DMS79 (cell line): Measurements from ENCODE around the gene IFNL1.
"Not testable (repeated sequence)": the region's sequence is repeated elsewhere in the genome, so short reads cannot be mapped to it uniquely, and the experiment has no call there.

Experiments
- DNase-seq: peaks from one replicate; lab custom pipeline; 2025; lab: John Stamatoyannopoulos, UW

IFNL1 gene

DNA sequence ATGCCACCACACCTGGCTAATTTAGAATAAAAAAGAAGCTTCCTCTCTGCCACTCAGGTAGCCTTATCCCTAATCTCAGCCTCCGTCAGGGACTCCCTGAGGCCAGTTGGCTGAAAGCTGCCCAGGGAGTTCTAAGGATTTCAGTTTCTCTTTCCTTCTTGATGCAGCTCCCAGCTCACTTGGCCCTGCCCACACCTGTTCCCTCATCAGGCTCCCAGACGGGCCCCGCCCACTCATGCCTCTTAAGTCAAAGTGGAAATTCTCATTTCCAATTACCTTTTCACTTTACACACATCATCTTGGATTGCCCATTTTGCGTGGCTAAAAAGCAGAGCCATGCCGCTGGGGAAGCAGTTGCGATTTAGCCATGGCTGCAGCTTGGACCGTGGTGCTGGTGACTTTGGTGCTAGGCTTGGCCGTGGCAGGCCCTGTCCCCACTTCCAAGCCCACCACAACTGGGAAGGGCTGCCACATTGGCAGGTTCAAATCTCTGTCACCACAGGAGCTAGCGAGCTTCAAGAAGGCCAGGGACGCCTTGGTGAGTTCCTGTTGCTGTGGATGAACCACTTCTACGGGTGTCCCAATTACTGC lies at the start of gene IFNL1:
TSS of gene IFNL1 (plus strand) at position 353 of the 591 bp plus-strand sequence. CDS start at position 368, 15 bp downstream.
- no peak for DNase-seq

DNA sequence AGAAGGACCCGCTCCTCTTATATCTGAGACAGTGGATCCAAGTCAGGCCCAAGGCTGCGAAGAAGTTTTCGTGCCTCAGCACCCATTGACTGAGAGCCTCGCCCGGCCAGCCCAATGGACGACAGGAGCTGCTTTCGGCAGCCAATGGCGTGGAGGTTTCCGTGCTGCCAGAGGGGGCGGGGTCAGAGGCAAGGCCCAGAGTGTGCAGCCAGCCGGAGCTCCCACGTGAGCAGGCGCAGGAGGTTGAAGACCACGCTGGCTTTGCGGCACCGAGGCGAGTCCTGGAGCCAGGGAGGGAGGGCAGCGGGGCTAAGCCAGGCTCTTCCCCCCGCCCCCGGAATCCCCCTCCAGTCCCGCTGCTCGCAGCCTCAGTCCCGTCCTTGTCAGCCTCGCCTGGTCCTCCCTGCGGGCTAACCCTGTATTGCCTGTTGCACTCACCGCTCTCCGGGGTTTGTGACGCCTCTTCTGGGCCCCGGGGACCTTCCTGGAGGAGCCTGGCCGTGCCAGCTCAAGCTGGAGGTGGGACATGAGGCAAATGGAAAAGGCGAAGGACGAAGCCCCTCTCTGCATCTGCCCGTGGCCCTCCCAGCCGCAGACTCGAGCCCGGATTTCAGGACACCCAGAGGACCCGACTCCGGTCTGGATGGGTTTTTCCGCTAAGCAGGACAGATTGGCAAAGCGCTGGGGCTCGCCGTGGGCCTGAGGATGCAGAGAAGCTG lies 49.1 kb upstream of the IFNL1 start:
- DNase-seq: no peak

DNA sequence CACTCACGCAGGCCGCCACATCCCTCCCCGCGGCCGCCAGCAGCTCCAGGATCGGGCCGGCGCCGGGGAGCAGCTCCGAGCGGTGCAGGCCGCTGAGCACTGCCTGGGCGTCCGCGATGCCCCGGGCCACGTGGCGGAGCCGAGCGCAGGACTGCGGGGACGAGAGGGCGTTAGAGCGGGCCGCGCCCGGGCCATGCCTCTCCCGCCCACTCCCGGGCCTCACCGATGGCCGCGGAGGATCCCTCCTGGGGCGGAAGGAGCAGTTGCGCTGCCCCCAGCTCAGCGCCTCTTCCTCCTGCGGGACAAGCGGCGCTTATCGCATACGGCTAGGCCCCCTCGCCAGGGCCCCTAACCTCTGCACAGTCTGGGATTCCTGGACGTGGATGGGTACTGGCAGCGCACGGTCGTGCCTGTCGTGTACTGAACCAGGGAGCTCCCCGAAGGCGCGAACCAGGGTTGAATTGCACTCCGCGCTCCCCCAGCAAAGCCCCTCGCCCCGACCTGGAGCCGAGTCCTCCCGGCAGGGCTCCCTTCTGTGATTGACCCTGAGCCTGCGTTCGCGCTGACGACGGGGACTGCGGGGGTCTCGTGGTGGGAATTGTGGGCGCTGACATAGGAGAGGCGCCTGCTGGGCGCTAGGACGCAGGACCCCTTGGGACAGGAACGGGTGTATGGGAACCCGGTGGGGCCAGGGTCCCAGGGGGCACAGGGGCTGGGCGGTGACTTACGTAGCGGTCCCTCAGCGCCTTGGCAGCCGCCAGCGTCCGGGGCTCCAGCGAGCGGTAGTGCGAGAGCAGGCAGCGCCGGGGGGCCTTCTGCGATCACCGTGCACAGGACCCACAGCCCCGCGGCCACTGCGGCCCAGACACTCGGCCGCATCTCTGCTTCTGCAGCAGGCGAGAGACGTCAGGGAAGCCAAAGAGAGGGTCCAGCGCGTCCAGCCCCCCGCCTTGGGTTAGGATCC lies 48.2 kb upstream of the IFNL1 start:
- no peak for DNase-seq

DNA sequence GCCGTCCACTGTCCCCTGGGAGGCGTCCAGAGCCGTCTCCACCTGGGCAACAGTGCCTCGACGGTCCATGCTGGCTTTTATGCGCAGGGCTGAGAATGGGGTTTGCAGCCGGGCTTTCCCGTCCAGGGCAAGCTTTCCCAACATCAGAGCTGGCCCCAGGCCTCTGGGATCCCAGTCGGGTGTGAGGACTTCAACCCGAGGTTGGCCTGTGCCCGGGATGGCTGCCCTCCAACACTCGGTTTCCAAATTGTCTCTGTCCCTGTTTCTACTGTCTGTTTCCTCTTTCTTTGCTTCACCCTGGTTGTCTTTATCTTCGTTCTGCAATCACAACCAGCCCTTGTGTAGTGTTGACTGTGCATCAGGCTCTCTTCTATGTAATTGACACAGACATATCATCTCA lies 47.4 kb upstream of the IFNL1 start, which contains the start of gene IFNL4:
TSS of gene IFNL4 (minus strand) at position 51 of the 400 bp plus-strand sequence.
- no peak for DNase-seq

DNA sequence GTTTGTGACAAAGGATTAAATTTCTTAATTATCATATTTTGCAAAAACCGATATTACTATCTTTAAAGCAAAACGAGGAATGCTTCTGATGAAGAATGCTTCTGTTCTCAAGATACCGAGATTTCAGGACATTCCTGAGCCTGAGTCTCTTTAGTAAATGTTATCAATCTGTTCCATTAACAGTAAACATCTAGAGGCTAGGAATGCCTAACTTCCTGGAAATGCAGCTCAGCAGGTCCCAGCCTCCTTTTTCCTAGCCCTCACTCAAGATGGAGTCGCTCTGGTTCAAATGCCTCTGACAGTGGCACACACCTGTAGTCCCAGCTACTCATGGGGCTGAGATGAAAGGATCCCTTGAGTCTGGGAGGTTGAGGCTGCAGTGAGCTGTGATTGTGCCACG lies 45.1 kb upstream of the IFNL1 start:
- no peak for DNase-seq

DNA sequence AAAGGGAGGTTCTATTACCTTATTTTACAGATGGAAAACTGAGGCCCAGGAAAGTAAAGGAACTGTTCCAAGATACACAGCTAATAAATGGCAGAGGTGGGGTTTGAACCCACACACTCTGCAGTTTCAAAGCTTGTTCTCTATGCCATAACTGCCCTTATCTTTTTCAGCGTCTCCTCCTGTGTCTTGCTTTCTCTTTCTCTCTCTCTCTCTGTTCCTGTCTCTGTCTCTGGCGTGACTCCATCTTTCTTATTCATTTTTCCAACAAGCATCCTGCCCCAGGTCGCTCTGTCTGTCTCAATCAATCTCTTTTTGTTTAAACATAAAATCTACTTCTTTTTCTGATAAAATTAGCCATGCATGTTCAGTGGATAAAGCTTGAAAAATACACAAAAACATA lies 44.4 kb upstream of the IFNL1 start:
- DNase-seq: no peak

DNA sequence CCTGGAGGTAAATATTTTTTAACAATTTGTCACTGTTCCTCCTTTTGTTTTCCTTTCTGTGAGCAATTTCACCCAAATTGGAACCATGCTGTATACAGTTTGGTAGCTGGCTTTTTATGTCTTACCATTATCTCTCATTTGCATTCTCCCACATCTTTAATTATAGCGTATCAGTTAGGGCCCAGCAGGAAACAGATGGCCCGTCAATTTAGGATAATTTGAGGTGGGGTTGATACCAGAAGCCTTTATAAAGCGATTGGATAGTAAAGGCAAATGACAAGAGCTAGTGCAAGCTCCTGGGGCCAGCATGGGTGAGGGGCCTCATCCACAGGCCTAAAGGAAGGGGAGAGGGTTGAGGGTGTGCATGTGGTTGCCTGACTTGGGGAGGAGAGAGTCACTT lies 43.7 kb upstream of the IFNL1 start:
- no peak for DNase-seq

DNA sequence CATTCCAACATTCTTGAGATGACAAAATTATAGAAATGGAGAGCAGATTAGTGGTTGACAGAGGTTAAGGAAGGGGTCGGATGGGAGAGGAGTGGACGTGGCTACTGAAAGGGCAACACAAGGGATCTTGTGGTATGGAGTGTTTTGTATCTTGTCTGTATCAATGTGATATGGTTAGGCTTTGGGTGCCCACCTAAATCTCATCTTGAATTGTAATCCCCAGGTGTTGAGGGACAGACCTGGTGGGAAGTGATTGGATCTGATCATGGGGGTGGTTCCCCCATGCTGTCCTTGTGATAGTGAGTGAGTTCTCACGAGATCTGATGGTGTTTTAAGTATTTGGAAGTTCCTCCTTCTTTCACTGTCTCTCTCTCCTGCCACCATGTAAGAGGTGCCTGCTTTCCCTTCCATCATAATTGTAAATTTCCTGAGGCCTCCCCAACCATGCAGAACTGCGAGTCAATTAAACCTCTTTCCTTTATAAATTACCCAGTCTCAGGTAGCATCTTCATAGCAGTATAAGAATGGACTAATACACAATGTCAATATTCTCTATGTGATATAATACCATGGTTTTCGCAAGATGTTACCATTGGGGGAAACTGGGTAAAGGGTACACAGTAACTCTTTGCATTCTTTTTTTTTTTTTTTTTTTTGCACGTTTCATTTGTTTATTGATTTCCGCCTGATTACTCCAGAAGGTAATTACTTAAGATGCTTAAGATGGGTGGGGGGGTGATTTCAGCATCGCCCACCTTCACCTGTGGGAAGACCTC lies 42.6 kb upstream of the IFNL1 start:
- no peak for DNase-seq

DNA sequence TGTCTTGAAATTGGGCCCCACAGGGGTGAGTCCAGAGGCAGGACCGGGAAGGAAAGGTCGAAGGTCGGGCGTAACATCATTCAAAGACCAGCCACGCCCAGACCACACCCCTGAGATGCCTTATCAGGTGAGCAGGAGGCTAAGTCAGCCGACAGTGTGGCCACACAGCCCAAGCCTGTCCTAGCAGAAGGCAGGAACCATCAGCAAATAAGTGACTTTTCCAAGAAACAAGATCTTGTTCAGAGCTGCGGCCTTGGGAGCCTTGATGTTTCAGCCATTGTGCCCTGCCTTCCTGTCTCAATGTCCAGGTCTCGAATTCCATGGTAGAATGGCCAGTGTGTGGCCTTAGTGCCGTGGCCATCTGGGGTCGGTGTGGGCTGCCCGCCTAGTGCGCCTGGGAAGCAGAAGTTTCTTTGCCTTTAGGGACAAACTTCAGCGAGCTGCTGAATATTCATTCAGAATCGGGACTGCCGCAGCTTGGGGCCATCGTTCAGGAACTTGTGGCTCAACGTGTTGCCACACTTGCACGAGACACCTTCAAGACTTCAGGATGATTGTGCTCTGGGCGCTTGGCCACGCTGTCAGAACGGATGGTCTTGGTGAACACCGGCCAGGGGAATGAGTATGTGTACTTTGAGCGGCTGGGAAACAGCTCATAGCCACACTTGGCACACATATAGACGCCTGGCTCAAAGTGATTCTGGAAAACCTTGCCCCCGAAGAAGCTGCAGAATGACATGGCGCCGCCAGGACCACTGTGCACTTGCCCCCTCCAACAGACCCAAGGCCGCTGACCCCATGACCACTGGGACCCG lies 41.5 kb upstream of the IFNL1 start:
- no peak for DNase-seq

DNA sequence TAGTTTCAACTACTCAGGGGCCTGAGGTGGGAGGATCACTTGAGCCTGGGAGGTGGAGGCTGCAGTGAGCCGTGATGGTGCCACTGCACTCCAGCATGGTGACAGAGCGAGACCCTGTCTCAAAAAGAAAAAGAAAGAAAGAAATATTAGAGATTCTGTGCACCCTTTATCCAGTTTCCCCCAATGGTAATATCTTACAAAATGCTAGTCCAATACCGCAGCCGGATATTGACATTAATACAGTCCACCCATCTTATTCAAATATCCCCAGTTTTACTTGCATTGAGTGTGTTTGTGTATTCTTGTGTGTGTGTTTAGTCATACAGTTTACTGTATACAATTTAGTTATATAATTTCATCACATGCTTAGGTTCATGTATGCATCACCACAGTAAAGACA lies 39.0 kb upstream of the IFNL1 start:
- no peak for DNase-seq

DNA sequence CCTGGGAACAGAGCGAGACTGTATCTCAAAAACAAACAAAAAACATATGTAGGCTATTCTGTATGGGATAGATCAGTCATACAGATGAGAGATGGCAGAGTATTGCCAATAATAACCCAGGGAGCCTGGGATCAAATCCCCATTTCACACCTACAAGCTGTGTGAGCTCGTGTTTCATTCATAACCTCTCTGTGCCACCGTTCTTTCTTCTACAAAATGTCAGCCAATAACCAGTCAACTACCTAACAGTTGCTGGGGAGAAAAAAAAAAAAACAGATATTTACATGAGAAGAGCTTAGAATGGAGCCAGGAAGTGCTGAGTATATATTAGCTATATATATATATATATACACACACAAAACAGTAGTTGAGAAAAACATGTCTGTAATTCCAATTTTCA lies 34.5 kb upstream of the IFNL1 start:
- no peak for DNase-seq

DNA sequence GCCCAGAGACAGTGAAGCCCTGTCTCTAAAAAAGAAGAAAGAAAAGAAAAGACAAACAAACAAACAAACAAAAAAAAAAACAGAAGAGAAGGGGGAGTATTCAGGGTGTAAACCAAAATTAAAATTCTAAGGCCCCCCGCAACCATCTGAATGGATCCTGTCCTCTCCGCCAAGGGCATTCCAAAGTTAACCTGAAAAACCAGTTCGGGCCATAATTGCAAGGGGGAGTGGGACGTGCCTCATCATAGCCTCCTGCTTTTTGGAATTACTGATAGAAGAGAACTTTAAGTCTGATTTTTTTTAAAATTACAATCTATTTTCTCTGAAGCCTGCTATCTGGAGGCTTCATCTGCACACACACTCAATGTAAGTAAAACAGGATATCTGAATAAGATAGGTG lies 33.7 kb upstream of the IFNL1 start:
- DNase-seq: no peak

DNA sequence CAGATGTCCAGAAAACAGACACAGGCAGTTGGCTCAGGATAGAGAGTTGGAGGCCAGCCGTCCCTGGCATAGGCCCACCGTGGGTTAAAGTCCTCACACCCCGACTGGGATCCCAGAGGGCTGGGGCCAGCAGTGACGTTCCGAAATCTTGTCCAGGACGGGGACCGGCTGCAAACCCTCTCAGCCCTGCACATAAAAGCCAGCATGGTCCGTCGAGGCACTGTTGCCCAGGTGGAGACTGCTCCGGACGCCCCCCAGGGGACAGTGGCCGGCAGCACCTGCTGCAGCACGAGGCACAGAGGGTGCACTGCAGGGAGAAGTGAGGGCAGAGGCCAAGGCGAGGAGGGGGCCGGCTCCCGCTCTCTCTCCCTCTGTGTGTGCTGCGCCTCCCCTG lies 32.3 kb upstream of the IFNL1 start:
- no peak for DNase-seq

DNA sequence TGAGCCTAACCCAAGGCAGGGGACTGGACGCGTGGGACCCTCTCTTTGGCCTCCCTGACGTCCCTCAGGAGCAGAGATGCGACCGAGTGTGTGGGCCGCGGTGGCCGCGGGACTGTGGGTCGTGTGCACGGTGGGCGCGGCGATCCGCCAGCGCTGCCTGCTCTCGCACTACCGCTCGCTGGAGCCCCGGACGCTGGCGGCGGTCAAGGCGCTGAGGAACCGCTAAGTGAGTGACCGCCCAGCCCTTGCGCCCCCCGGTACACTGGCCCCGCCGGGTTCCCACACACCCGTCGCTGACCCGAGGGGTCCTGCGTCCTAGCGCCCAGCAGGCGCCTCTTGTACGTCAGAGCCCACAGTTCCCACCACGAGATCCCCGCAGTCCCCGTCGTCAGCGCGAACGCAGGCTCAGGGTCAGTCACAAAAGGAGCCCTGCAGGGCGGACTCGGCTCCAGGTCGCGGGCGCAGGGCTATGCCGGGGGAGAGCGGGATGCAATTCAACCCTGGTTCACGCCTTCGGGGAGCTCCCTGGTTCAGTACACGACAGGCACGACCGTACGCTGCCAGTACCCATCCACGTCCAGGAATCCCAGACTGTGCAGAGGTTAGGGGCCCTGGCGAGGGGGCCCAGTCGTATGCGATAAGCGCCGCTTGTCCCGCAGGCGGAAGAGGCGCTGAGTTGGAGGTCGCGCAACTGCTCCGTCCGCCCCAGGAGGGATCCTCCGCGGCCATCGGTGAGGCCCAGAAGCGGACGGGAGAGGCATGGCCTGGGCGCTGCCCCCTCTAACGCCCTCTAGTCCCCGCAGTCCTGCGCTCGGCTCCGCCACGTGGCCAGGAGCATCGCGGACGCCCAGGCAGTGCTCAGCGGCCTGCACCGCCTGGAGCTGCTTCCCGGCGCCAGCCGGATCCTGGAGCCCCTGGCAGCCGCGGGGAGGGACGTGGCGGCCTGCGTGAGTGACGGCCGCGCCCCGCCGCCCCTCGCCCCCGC lies 31.6 kb upstream of the IFNL1 start:
- no peak for DNase-seq

DNA sequence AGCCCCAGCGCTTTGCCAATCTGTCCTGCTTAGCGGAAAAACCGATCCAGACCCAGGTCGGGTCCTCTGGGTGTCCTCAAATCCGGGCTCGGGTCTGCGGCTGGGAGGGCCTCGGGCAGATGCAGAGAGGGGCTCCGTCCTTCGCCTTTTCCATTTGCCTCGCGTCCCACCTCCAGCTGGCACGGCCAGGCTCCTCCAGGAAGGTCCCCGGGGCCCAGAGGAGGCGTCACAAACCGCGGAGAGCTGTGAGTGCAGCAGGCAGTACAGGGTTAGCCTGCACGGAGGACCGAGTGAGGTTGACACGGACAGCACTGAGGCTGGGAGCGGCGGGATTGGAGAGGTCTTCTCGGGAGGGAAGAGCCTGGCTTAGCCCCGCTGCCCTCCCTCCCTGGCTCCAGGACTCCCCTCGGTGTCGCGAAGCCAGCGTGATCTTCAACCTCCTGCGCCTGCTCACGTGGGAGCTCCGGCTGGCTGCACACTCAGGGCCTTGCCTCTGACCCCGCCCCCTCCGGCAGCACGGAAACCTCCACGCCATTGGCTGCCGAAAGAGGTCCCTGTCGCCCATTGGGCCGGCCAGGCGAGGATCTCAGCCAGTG lies 30.8 kb upstream of the IFNL1 start:
- no peak for DNase-seq

DNA sequence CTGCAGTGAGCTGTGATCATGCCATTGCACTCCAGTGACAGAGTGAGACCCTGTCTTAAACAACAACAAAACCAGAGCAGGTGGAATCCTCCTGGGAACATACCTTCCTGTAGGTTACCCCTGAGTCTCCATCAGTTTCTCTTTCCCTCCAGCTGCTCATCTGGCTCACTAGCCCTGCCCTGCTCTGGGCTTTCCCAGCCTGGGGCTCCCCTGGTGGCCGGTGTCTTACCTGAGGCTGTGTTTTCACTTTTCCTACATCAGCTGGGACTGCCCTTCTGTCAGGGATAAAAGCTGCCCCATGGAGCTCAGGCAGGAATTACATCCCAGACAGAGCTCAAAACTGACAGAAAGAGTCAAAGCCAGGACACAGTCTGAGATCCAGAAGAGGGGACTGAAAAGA lies 28.1 kb upstream of the IFNL1 start, which contains the start of gene IFNL2:
TSS of gene IFNL2 (plus strand) at position 312 of the 400 bp plus-strand sequence. CDS start 173 bp downstream, outside the sequence.
- DNase-seq: not testable (repeated sequence)

DNA sequence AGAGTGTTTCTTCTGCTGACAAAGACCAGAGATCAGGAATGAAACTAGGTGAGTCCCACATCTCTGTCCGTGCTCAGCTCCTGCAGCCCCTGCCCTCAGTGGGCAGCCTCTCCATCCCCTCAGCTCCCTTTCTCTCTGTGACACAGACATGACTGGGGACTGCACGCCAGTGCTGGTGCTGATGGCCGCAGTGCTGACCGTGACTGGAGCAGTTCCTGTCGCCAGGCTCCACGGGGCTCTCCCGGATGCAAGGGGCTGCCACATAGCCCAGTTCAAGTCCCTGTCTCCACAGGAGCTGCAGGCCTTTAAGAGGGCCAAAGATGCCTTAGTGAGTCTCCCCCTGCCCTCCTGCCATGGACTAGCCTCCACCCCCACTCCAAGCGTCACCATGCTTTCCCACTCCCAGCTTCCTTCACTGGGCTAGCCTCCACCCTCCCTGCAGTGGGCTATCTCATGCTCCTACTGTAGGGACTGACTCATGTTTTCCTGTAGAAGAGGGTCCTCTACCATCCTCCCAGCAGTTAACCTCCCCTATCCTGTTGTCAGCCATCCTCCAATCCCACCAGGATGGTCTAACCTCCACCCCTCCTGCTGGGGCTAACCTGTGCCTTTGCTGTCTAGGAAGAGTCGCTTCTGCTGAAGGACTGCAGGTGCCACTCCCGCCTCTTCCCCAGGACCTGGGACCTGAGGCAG lies 27.5 kb upstream of the IFNL1 start:
- DNase-seq: not testable (repeated sequence)

DNA sequence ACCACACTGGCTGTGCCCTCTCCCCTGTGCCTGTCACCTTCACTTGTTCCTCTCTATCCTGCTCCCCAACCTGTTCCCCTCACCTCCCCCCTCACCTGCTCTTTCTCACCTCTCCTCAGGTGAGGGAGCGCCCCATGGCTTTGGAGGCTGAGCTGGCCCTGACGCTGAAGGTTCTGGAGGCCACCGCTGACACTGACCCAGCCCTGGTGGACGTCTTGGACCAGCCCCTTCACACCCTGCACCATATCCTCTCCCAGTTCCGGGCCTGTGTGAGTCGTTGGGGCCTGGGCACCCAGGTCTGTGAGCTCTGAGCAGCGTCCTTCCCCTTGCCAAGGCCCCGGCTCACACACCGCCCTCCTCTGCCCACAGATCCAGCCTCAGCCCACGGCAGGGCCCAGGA lies 26.8 kb upstream of the IFNL1 start:
- DNase-seq: not testable (repeated sequence)
